Esophagus squamous epithelium (tissue), 4 donors: Measurements from ENCODE around the gene KLHL7.

Source experiments
- CTCF ChIP-seq, 6 experiments: fragments of 450-650 bp in 4 of 6; fragments of 200-600 bp in 2 of 6; sonication (generic) in 2 of 6; IDR thresholded peaks; one replicate each; pipeline ENCODE4 v1.5.1; 2016 to 2019; ENCODE audit warnings: antibody characterized with exemption in 6 of 6, mild to moderate bottlenecking in 4 of 6, moderate library complexity in 4 of 6
- POLR2A ChIP-seq, 4 donors: fragments of 450-650 bp; IDR thresholded peaks; one replicate each; pipeline ENCODE4 v1.6.1; 2017; ENCODE audit warnings: antibody characterized with exemption in 4 of 4, mild to moderate bottlenecking in 4 of 4, moderate library complexity in 3 of 4

DNA sequence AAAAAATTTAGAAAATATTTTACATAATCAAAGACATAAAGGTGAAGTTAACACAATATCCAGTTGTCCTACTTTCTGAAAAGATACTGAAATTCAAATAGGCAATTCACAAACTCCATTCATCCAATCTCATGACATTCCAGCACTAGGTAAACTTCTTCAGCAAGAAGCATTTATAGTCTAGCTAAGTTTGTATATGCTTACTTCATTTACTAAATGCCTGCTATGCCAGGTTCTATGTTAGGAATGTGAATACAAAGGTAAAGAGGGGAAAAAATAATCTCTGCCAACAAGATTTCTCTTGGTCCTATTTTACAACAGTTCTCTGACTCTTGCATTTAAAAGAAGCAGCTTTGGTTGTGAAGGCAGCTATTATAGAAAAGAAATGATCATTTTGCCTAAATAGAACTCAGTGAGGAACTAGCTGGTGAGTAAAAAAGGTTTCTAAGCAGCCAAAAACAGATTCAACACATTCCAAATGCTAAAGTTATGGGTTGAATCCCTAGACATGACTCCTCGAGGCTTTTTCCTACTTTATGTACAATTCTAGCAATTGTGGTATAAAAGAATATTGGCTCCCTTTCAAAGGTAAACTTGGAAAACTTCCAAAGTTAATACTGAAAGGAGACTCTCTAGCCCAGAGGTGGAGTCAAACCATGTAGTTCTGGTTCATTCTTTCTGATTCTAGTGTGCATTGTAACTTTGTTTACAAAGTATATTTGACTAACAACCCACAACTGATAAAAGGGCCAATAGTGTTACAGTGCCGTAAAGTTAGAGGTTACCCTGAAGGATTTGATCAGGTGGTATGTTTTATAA, 30.9 kb upstream of the KLHL7 start:
- TF ChIP-seq CTCF (IDR thresholded peaks at IDR 0.05) (no peak), POLR2A (IDR thresholded peaks at IDR 0.05) (no peak)
